HG02798 (cell line): ENCODE measurements around the gene SNRPD2.
"Not testable (repeated sequence)": the region's sequence is repeated elsewhere in the genome, so short reads cannot be mapped to it uniquely, and the experiment has no call there.

Source experiments
- ATAC-seq: cut with Tn5 transposase; IDR thresholded peaks from one replicate; pipeline ENCODE4 v1.9.1; 2021; ENCODE audit warnings: mild to moderate bottlenecking; ENCODE audit not compliant: unreplicated experiment, poor library complexity

SNRPD2 gene

GRCh38 chr19:45691516-45692186, at the start of gene SNRPD2:
Gene SNRPD2, minus strand, starts transcription at chr19:45691953. Its CDS starts 65 bp downstream, at chr19:45691888.
- ATAC-seq: peak; percentile 69

GRCh38 chr19:45739498-45740439, 48.0 kb upstream of the SNRPD2 start:
- ATAC-seq: no peak

- ATAC-seq: no peak
These were observed 41.5 kb upstream of the SNRPD2 start, which contains the start of gene MEIOSIN for GRCh38 chr19:45733160-45733810. Gene MEIOSIN, plus strand, starts transcription at chr19:45733439. Its CDS starts 1,938 bp downstream, at chr19:45735377.

GRCh38 chr19:45730368-45731288, 38.9 kb upstream of the SNRPD2 start, which contains the start of gene FBXO46:
Gene FBXO46, minus strand, starts transcription at chr19:45730896. Its CDS starts 17,401 bp downstream, at chr19:45713495.
- ATAC-seq: peak; percentile 95

GRCh38 chr19:45729800-45730290, 38.1 kb upstream of the SNRPD2 start:
- ATAC-seq: no peak

- ATAC-seq: not testable (repeated sequence)
These were observed 36.9 kb upstream of the SNRPD2 start for GRCh38 chr19:45728683-45729082.

- not testable (repeated sequence) for ATAC-seq
These were observed 28.3 kb upstream of the SNRPD2 start for GRCh38 chr19:45720065-45720464.

GRCh38 chr19:45717983-45718650, 26.4 kb upstream of the SNRPD2 start:
- ATAC-seq: no peak

- peak; percentile 95 for ATAC-seq
These were observed 25.6 kb upstream of the SNRPD2 start for GRCh38 chr19:45717131-45717982.

GRCh38 chr19:45716359-45717130, 24.8 kb upstream of the SNRPD2 start:
- ATAC-seq: no peak

GRCh38 chr19:45715139-45715538, 23.4 kb upstream of the SNRPD2 start:
- no peak for ATAC-seq

GRCh38 chr19:45713141-45713540, 21.4 kb upstream of the SNRPD2 start:
- no peak for ATAC-seq

GRCh38 chr19:45712699-45713067, 20.9 kb upstream of the SNRPD2 start:
- ATAC-seq: no peak

GRCh38 chr19:45711851-45712698, 20.3 kb upstream of the SNRPD2 start:
- ATAC-seq: no peak

GRCh38 chr19:45710356-45711130, 18.8 kb upstream of the SNRPD2 start:
- no peak for ATAC-seq
